Activated effector memory CD4-positive, alpha-beta T cell treated with Interleukin-2 at 50 U/mL for 16 hours (primary cell): Measurements from ENCODE around the gene MYO1D.

ENCODE experiments used
- DNase-seq: peaks from one replicate; pipeline ENCODE4 v3.0.0-alpha.2; 2020

Gene MYO1D

GRCh38 chr17:32854207-32854606 lies 22.7 kb downstream of the MYO1D start:
- DNase-seq, result no peak

- no peak for DNase-seq
These were observed 24.1 kb downstream of the MYO1D start for GRCh38 chr17:32852811-32853210.

- no peak for DNase-seq
These were observed 27.0 kb downstream of the MYO1D start for GRCh38 chr17:32849879-32850278.

GRCh38 chr17:32847977-32848376 lies 28.9 kb downstream of the MYO1D start:
- no peak for DNase-seq

GRCh38 chr17:32846143-32846542 lies 30.8 kb downstream of the MYO1D start:
- no peak for DNase-seq

GRCh38 chr17:32840241-32840640 lies 36.7 kb downstream of the MYO1D start:
- DNase-seq, result no peak

- no peak for DNase-seq
These were observed 40.4 kb downstream of the MYO1D start for GRCh38 chr17:32836527-32836926.

GRCh38 chr17:32835291-32835761 lies 41.6 kb downstream of the MYO1D start:
- DNase-seq, result no peak

- no peak for DNase-seq
These were observed 42.8 kb downstream of the MYO1D start for GRCh38 chr17:32834104-32834503.

- no peak for DNase-seq
These were observed 43.4 kb downstream of the MYO1D start for GRCh38 chr17:32833526-32833925.

- no peak for DNase-seq
These were observed 43.8 kb downstream of the MYO1D start for GRCh38 chr17:32833076-32833475.

GRCh38 chr17:32831627-32832243 lies 45.2 kb downstream of the MYO1D start:
- DNase-seq, result no peak

GRCh38 chr17:32831223-32831622 lies 45.7 kb downstream of the MYO1D start:
- DNase-seq, result no peak

- DNase-seq, result no peak
These were observed 48.1 kb downstream of the MYO1D start for GRCh38 chr17:32828822-32829221.

- DNase-seq, result no peak
These were observed 49.7 kb downstream of the MYO1D start for GRCh38 chr17:32827227-32827626.

GRCh38 chr17:32826076-32826475 lies 50.8 kb downstream of the MYO1D start:
- no peak for DNase-seq

GRCh38 chr17:32824334-32824733 lies 52.6 kb downstream of the MYO1D start:
- DNase-seq, result no peak

GRCh38 chr17:32822996-32823395 lies 53.9 kb downstream of the MYO1D start:
- DNase-seq, result no peak

GRCh38 chr17:32821987-32822934 lies 54.7 kb downstream of the MYO1D start:
- DNase-seq, result peak; percentile 1

GRCh38 chr17:32820440-32820839 lies 56.5 kb downstream of the MYO1D start:
- DNase-seq, result no peak

GRCh38 chr17:32819787-32820186 lies 57.1 kb downstream of the MYO1D start:
- no peak for DNase-seq

- no peak for DNase-seq
These were observed 57.9 kb downstream of the MYO1D start for GRCh38 chr17:32819035-32819434.

- no peak for DNase-seq
These were observed 61.5 kb downstream of the MYO1D start for GRCh38 chr17:32815460-32815859.

GRCh38 chr17:32814836-32815235 lies 62.1 kb downstream of the MYO1D start:
- no peak for DNase-seq
